Stimulated activated CD8-positive, alpha-beta memory T cell treated with anti-CD3 and anti-CD28 coated beads, Interleukin-15, amount 100 ng/mL, for 1 hour (primary cell): Measurements from ENCODE around the gene BAIAP2L2.

Experiments
- DNase-seq: peaks from one replicate; pipeline ENCODE4 v3.0.0-alpha.2; 2020; ENCODE audit warnings: low read depth

Gene BAIAP2L2

GRCh38 chr22:38107692-38108515 is 2.6 kb downstream of the BAIAP2L2 start:
- no peak for DNase-seq

- no peak for DNase-seq
Measured at GRCh38 chr22:38106814-38107578, 3.5 kb downstream of the BAIAP2L2 start.

- DNase-seq: no peak
Measured at GRCh38 chr22:38104084-38104483, 6.4 kb downstream of the BAIAP2L2 start.

- no peak for DNase-seq
Measured at GRCh38 chr22:38103641-38104040, 6.8 kb downstream of the BAIAP2L2 start.

GRCh38 chr22:38098410-38099249 is 11.9 kb downstream of the BAIAP2L2 start:
- DNase-seq: no peak

GRCh38 chr22:38097557-38098409 is 12.7 kb downstream of the BAIAP2L2 start:
- no peak for DNase-seq

- no peak for DNase-seq
Measured at GRCh38 chr22:38097058-38097457, 13.4 kb downstream of the BAIAP2L2 start.

GRCh38 chr22:38089474-38089851 is 21.0 kb downstream of the BAIAP2L2 start:
- DNase-seq: no peak

GRCh38 chr22:38088629-38089473 is 21.6 kb downstream of the BAIAP2L2 start:
- DNase-seq: no peak

- no peak for DNase-seq
Measured at GRCh38 chr22:38087855-38088254, 22.6 kb downstream of the BAIAP2L2 start.

- DNase-seq: no peak
Measured at GRCh38 chr22:38086942-38087341, 23.5 kb downstream of the BAIAP2L2 start.

- DNase-seq: no peak
Measured at GRCh38 chr22:38086001-38086845, 24.3 kb downstream of the BAIAP2L2 start.

- no peak for DNase-seq
Measured at GRCh38 chr22:38085501-38085900, 25.0 kb downstream of the BAIAP2L2 start.

- no peak for DNase-seq
Measured at GRCh38 chr22:38085056-38085455, 25.4 kb downstream of the BAIAP2L2 start.

GRCh38 chr22:38083931-38084631 is 26.4 kb downstream of the BAIAP2L2 start, which contains the start of gene SLC16A8:
SLC16A8 (minus strand) TSS chr22:38084184; CDS start chr22:38082873, 1,311 bp downstream.
- no peak for DNase-seq

GRCh38 chr22:38082986-38083710 is 27.3 kb downstream of the BAIAP2L2 start:
- no peak for DNase-seq

GRCh38 chr22:38081941-38082828 is 28.3 kb downstream of the BAIAP2L2 start:
- no peak for DNase-seq
